ELR (cell line): ENCODE measurements around the gene NR2F1-AS1.

Experiments
- DNase-seq: peaks from one replicate; pipeline ENCODE4 v3.0.0-alpha.2; 2015; ENCODE audit warnings: low read depth

NR2F1-AS1 gene

DNA sequence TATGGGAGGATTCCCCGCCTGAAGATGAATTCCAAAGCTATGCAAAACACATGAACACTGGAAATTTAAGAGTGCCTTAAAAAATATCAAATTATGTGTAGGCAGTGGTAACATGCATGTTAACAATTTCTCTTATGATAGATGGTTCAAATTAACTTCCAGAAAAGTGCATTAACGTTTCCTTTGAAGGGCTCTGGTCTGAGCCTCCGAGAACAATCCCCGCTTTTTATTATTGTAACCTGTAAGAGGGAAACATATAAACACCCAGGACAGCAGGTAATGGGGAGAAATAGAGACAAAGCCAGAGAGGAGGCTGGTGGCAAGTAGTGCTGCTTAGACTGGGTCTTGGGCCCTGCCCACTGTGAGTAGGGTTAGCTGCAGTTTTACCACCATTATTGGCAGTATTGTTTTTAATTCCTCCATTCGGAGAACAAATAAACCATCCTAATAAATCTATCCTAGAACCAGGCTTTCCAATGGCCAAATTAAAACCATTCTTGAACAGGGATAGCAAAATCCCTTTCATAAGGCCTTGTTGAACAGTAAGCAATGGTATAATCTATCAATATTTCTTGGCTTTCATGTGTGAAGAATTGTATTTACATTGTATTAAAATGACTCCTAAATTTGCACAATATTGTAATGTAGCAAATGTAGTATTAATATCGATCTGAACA, 8.3 kb upstream of the NR2F1-AS1 start:
- DNase-seq: no peak

DNA sequence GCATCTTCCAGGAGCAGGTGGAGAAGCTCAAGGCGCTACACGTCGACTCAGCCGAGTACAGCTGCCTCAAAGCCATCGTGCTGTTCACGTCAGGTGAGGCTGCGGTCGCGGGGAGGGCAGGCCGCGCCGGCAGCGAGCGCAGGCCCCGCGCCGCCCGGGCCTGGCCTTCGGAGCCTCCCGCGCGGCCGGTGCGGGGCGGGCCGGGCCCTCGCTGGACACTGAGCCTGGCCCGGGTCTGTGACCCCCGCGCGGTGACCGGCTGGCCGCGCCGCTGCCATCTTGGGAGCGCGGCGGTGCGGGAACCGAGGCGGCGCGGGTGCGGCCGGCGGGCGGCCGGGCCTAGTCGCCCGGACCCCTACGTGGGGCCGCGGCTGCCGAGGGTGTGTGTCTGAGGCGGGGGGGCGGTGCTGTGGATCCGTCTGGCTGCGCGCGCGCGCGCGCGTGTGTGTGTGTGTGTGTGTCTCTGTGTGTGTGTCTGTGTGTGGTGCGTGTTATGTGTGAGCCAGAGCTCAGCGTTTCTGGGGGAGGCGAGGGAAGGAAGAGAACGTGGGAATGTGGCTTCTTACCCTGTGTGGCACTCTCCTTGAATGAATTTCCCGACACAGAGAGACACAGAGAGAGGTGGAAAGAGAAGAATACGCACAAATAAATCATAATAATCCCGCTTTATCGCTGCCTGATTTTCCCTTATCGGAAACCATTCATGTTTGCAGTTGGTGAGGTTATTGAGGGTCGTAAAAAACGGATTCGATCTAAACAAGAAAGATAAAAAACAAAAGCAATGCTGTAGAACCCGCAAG, 7.5 kb upstream of the NR2F1-AS1 start:
- DNase-seq: no peak

GRCh38 chr5:93587597-93588351, 6.8 kb upstream of the NR2F1-AS1 start:
- DNase-seq: no peak

DNA sequence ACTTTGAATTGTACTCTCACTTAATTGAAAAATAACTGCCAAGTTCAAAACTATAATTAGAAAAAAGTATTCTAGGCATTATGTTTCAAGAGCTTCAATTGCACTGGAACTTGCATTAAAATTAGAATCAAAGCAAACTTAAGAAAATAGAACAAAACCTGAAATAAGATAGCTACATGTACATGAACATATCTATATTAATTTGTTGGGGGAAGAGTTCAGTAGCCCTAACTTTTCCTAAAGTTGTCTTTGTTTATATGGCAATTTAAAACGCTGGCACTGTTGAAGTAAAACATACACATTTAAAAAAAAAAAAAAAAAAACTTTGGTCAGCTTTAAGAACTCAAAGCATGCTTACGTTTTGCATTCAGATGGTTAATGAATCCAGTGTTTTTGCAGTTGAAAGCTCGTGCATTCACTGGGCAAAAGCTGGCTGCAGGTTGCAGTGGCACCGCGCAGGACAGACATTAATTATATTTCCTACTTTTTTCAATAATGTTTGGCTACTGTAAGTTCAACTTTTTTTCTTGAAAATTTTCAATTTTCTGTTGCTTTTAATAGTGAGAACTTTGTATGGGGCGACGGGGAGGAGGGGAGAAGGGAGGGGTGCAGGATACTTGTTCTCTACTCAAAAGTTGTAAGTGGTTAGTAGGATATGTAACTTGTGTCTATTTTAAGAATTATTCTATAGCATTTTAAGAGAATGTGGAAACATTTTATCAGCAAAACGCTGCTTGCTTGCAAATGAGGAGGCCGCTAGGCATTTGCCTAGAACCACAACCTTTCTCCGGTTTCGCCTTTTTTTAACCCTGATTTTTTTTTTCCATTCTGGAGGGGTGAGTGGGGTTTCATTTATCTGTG, 5.9 kb upstream of the NR2F1-AS1 start:
- DNase-seq: no peak

GRCh38 chr5:93585767-93586385, 4.9 kb upstream of the NR2F1-AS1 start:
- peak; percentile 44 for DNase-seq

DNA sequence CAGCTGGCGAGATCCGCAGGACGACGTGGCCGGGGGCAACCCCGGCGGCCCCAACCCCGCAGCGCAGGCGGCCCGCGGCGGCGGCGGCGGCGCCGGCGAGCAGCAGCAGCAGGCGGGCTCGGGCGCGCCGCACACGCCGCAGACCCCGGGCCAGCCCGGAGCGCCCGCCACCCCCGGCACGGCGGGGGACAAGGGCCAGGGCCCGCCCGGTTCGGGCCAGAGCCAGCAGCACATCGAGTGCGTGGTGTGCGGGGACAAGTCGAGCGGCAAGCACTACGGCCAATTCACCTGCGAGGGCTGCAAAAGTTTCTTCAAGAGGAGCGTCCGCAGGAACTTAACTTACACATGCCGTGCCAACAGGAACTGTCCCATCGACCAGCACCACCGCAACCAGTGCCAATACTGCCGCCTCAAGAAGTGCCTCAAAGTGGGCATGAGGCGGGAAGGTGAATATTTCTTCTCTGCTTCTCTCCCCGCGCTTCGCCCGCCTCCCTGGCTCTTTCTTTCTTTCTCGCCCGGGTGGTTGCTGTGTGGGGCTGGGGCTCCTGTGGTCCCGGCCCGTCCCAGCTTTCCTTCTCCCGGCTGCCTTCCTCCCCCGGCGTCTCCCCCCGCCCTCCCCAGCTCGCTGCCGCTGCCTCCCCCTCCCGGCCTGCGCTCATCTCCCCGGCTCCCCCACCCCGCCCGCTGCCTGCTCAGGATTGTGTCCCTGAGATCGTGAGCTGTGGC, 4.2 kb upstream of the NR2F1-AS1 start:
- DNase-seq: peak; percentile 61

DNA sequence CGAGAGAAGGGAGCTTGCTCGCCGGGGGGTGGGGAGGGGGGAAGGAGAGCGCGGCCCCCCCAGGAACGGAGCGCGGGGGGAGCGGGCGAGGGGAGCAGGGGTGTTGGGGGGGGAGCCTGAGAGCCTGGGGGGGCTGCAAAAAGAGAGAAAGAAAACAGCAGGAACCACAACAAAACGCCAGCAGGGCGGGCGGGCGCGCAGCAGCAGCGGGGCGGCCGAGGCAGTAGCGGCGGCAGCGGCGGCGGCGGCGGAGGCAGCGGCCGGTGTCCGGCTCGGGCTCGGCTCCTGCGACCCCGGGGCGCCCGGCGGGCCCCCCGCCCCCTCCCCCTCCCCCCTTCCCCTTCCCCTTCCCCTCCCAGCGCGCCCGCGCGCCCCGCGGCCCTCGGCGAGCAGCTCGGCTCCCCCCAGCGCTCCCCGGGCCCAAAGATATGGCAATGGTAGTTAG, 3.6 kb upstream of the NR2F1-AS1 start:
- DNase-seq: peak; percentile 55

DNA sequence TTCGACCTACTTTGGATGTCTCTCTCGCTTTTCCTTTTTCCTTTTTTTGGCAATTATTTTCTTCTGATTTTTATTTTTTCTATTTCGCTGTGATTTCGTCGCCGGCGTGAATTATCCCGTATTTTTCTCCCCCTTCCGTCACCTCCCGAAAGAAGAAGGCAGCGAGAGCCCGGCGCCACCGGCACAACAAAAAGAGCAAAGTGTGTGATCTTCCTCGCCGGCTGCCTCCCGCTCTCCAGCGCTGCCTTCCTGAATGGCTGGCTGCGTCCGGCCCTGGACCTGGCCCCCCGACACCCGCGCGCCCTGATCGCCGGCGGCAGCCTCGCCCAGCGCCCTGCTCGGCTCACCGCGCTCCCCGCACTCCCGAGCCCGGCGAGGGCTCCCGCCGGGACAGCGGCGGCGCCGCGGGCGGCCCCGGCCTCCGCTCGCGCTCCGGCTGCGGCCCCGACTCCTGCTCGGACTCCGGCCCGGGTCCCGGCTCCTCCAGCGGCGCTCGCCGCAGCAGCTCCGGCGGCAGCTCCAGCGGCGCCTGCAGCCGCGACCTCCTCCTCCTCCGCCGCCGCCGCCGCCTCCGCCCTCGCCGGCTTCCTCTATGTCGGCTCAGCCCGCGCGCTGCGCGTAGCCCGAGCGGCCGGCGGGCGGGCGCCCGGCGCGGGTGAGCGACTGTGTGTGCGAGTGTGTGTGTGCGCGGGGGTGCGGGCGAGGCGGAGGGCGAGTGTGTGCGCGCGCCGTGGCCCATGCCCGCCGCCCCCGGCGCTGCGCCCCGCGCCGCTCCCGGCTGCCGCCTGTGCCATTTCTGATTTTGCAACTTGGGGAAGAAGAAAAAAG, 3.0 kb upstream of the NR2F1-AS1 start:
- DNase-seq: peak; percentile 73

- peak; percentile 35 for DNase-seq
Observed at GRCh38 chr5:93583439-93583767, 2.4 kb upstream of the NR2F1-AS1 start.

DNA sequence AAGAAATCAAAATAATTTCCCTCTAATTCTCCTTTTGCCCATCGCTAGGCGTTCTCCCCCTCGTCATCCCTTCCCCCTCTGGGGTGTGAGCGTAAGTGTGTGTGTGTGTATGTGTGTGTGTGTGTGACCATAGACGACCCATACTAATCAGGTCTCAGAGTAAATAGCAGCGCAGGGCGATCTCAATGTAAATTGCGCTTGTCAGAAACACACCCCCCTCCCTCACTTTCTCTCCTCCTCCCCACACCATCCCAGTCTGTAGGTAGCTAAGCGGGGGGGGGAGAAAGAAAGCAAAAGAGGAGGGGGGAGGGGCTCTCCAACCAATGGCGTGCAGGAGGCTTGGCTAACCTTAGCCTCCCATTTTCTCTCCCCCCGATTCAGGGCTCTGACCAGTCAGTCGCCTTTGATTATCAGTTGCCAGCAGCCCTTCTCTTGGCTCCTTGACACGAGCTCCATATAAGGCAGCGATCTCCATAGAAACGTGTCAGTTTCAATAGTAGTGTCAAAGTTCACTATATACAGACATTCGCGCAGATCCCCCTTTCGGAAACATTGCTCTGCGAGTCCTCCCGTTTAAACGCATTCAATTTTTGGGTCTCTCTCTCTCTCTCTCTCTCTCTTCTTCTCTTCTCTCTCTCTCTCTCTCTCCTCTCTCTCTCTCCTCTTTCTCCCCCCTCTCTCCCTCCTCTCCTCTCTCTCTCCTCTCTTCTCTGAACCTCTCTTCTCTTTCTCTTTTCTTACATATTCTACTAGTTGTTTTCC, 1.8 kb upstream of the NR2F1-AS1 start, which contains the start of gene NR2F1:
TSS of gene NR2F1 (plus strand) at position 546 of the 762 bp plus-strand sequence. CDS start 1,802 bp downstream, outside the sequence.
- peak; percentile 98 for DNase-seq

GRCh38 chr5:93582167-93582462, 1.1 kb upstream of the NR2F1-AS1 start:
- DNase-seq: no peak

GRCh38 chr5:93580063-93580926, 724 bp downstream of the NR2F1-AS1 start:
- DNase-seq: peak; percentile 69

DNA sequence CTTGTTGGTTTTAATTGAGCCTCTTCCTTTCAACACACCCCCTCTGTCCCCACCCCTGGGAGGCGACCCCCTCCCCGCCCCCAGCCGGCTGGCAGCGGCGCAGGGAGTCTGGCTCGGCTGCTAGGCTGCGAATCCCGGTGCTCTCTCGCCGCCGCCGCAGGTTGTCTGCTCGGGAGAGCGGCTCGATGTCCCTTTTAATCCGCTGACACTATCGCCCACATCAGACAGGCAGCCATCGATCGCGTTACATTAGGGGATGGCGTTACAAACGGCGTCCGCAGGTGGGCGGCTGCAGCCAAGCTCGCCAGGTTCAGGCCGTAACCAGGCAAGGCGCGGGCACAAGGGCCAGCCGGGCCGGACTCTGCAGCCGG, 1.3 kb downstream of the NR2F1-AS1 start:
- DNase-seq: no peak

GRCh38 chr5:93578813-93579691, 2.0 kb downstream of the NR2F1-AS1 start:
- DNase-seq: peak; percentile 73

DNA sequence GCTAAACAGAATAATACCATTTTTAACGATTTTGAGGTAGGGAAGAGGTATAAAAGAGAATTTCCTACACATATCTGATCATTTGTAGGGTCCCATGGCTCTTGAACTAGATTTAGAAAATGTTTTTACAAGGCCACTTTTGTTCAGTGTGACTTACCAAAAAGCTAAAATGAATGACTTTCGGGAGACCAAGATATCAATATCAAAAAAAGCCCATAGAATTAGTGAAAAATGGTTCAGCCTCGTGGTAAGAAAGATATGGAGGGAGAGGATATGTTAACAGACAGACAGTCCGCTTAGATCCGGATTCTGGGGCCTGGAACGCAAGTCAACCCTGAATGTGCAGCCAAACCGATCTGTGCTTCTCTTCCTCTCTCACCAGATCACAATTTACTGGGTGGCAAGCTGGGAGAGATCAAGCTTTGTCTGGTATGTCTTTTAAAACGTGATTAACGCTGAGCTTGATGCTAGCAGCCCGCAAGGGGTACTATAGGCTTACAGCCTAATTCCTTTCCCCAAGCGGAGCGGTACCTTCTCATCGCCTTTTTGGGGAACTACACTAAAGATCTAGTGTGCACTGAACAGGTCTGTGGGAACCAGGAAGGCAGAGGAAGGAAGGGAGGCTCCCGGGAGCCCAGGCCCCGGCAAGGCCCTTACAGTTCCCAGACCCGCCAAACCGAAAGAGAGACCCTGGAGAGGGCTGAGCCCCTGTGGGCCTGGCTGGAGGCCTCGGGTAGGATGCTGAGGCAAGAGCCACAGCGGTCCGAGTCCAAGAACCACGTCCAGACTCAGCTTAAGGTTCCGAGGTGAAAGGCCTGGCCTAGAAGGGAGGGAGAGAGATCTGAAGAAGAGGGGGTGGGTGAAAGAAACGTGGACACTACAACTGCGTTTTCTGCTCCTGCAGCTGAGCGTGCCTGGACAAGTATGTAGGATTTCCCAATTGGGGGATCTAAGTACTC, 2.9 kb downstream of the NR2F1-AS1 start:
- no peak for DNase-seq
